Measurements from ENCODE around the gene GSTM3. TPM values are rescaled to one million over a fixed set of nuclear protein-coding genes. Genes with fewer than 3 reads are reported as not detected.

The GSTM3 gene
- total RNA-seq, 2 donors from 2014 or later, result 5.5 to 10.3 TPM

DNA sequence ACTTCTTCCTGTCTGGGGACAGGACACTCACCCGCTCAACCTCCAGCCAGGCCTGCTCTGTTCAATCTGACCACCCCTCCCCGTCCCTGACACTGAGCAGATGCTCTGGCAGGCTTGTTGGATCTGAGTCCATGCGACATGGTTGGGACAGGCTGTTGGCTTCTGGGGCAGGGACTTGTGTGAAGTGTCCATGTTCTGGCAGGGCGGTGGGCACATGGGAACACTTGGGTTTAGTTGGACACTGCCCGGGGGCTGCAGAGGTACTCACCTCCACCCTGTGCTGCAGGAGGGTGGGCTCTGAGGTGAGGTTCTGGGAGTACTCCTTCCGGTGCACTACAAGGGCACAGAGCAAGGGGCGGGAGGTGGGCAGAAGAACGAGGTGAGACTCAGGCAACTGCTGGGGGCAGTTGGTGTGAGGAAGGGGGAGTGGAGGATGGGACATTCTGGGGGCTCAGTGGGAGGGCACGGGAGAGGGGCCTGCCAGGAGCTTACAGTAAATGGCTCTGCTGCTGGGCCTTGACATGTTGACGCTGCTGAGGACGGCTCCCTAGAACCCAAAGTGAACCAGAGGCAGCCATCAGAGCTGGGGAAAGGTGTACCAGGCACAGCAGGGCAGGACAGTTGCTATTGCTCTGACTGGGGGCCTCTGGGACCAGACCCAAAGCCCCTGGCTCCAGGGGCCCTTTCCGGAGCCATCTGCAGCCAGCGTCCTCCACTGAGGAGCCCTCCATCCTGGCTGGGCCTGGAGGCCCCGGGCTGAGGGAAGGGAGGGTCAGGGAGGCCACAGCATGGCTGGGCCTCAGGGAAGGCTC, 20.6 kb upstream of the GSTM3 start:
- no peak overlapping the region for H3K4me3 Mint-ChIP-seq
- H3K27me3 ChIP-seq (ENCODE audit: control insufficient read depth, insufficient read depth, low read length, poor library complexity, severe bottlenecking), result no peaks in the 10 kb centered on the region
- H3K36me3 ChIP-seq (ENCODE audit: control insufficient read depth, insufficient read depth, low read length), result no peaks in the 10 kb centered on the region
- H3K27me3 Mint-ChIP-seq (ENCODE audit: insufficient read depth), result no peaks in the 10 kb centered on the region
- no peaks in the 10 kb centered on the region for H3K4me1 Mint-ChIP-seq
- H3K36me3 Mint-ChIP-seq (ENCODE audit: low read depth), result no peaks in the 10 kb centered on the region
- no peak overlapping the region for H3K27ac Mint-ChIP-seq
- WGBS, 2 experiments (ENCODE audit: insufficient coverage in 1 of 2, insufficient read length in 1 of 2), result 88 to 89% methylated on average over 9 to 14 of the region's 14 CpGs
- H3K27ac ChIP-seq (ENCODE audit: low read depth, low read length), result no peak overlapping the region
- no peak overlapping the region for H3K9ac ChIP-seq (ENCODE audit: extremely low read depth, low read length, poor library complexity, severe bottlenecking)
- H3K9me3 ChIP-seq (ENCODE audit: control insufficient read depth, low read length), result no peaks in the 10 kb centered on the region
- no peak for DNase-seq
- H3K4me3 ChIP-seq (ENCODE audit: low read length), result no peak overlapping the region
- TF ChIP-seq, protein P1, sequence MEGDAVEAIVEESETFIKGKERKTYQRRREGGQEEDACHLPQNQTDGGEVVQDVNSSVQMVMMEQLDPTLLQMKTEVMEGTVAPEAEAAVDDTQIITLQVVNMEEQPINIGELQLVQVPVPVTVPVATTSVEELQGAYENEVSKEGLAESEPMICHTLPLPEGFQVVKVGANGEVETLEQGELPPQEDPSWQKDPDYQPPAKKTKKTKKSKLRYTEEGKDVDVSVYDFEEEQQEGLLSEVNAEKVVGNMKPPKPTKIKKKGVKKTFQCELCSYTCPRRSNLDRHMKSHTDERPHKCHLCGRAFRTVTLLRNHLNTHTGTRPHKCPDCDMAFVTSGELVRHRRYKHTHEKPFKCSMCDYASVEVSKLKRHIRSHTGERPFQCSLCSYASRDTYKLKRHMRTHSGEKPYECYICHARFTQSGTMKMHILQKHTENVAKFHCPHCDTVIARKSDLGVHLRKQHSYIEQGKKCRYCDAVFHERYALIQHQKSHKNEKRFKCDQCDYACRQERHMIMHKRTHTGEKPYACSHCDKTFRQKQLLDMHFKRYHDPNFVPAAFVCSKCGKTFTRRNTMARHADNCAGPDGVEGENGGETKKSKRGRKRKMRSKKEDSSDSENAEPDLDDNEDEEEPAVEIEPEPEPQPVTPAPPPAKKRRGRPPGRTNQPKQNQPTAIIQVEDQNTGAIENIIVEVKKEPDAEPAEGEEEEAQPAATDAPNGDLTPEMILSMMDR (conservative IDR thresholded peaks at IDR 0.05), result no peak
- H3K4me1 ChIP-seq (ENCODE audit: control insufficient read depth, insufficient read depth, low read length), result no peaks in the 10 kb centered on the region
- H3K9me3 Mint-ChIP-seq, result no peaks in the 10 kb centered on the region

DNA sequence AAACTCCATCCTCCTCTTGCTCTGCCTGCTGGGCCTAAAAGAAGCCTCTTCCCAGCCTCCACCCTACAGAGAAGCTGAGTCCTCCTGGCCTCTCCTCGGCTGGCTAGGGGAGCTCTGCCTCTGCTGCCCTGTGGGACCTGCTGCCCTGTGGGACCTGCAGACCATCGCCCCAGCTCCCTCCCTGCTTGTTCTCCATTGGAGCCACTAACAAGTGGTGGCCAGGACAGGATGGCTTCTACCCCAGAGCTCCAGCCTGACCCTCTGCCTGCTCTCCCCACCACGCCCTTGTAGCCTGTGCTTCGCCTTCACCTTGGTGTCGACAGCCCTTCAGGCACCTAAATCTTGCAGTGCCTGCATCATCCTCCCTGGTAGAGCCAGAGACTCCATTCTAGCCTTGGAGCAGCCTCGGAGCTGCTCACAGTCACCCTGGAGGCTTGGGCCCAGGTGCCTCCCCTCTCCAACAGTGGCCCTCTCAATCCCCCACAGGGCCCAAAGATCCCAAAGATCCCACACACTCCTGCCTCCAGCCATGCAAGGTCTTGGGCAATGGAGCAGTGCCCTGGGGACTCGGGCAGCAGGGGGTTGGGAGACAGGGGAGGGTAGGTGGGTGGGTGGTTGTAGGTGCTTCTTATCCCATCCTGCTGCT, 19.9 kb upstream of the GSTM3 start:
- H3K27ac ChIP-seq (ENCODE audit: low read depth, low read length), result no peak overlapping the region
- Mint-ChIP-seq H3K4me3 (no peak overlapping the region), H3K36me3 (ENCODE audit: low read depth) (no peaks in the 10 kb centered on the region), H3K4me1 (no peaks in the 10 kb centered on the region), H3K27ac (no peak overlapping the region), H3K9me3 (no peaks in the 10 kb centered on the region), H3K27me3 (ENCODE audit: insufficient read depth) (no peaks in the 10 kb centered on the region)
- peak; percentile 27 for DNase-seq
- no peaks in the 10 kb centered on the region for H3K36me3 ChIP-seq (ENCODE audit: control insufficient read depth, insufficient read depth, low read length)
- no peaks in the 10 kb centered on the region for H3K4me1 ChIP-seq (ENCODE audit: control insufficient read depth, insufficient read depth, low read length)
- no peaks in the 10 kb centered on the region for H3K9me3 ChIP-seq (ENCODE audit: control insufficient read depth, low read length)
- no peak overlapping the region for H3K9ac ChIP-seq (ENCODE audit: extremely low read depth, low read length, poor library complexity, severe bottlenecking)
- 92% methylated on average over 6 to 7 of the region's 7 CpGs for WGBS, 2 experiments (ENCODE audit: insufficient coverage in 1 of 2, insufficient read length in 1 of 2)
- TF ChIP-seq, protein P1 (conservative IDR thresholded peaks at IDR 0.05), result no peak
- no peaks in the 10 kb centered on the region for H3K27me3 ChIP-seq (ENCODE audit: control insufficient read depth, insufficient read depth, low read length, poor library complexity, severe bottlenecking)
- H3K4me3 ChIP-seq (ENCODE audit: low read length), result no peak overlapping the region

DNA sequence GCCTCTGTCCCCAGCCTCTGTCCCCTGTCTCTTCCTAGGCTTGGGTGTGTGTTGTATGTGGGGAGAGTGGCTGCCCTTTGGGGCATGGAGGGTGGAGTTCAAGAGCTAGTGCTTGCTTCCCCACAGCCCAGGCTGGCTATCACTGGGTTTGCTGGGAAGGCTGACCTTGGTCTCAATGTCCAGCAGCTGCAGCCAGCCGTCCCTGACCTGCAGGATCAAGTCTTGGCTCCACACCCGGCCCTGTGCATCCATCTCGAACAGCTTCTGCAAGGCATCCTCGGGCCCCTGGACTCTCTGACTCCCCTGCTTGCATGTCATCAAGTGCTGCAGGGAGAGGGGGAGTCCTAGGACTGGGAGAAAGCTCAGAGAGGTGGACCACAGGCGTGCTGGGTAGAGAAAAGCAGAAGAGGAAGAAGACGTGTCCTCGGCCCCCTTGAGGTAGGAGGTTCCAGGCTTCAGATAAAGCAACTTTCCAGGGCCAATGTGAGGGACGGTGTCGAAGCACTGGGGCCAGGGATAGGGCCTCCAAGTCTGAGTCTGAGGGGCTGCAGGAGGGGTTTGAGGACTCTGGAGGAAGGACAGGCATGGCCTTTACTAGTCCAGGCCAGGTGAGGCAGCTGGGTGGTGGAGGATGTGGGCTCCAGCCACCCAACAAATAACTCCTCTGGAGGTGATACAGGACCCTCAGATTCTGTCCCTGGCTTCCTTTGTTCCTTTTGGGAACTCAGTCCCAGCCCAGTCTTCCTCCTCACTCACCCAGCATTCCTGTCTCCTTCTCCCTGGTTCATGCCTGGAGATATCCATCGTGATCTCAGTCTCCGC, 18.9 kb upstream of the GSTM3 start:
- H3K9ac ChIP-seq (ENCODE audit: extremely low read depth, low read length, poor library complexity, severe bottlenecking), result no peak overlapping the region
- H3K4me3 ChIP-seq (ENCODE audit: low read length), result no peak overlapping the region
- no peak overlapping the region for H3K4me3 Mint-ChIP-seq
- H3K36me3 ChIP-seq (ENCODE audit: control insufficient read depth, insufficient read depth, low read length), result no peaks in the 10 kb centered on the region
- DNase-seq, result peak; percentile 15
- H3K27me3 Mint-ChIP-seq (ENCODE audit: insufficient read depth), result peaks cover 1% of the 10 kb centered on the region
- H3K27me3 ChIP-seq (ENCODE audit: control insufficient read depth, insufficient read depth, low read length, poor library complexity, severe bottlenecking), result no peaks in the 10 kb centered on the region
- TF ChIP-seq, protein P1 (conservative IDR thresholded peaks at IDR 0.05), result no peak
- H3K9me3 Mint-ChIP-seq, result no peaks in the 10 kb centered on the region
- H3K4me1 ChIP-seq (ENCODE audit: control insufficient read depth, insufficient read depth, low read length), result no peaks in the 10 kb centered on the region
- H3K9me3 ChIP-seq (ENCODE audit: control insufficient read depth, low read length), result no peaks in the 10 kb centered on the region
- no peak overlapping the region for H3K27ac ChIP-seq (ENCODE audit: low read depth, low read length)
- no peaks in the 10 kb centered on the region for H3K4me1 Mint-ChIP-seq
- no peak overlapping the region for H3K27ac Mint-ChIP-seq
- H3K36me3 Mint-ChIP-seq (ENCODE audit: low read depth), result no peaks in the 10 kb centered on the region
- 93 to 95% methylated on average over 8 to 11 of the region's 11 CpGs for WGBS, 2 experiments (ENCODE audit: insufficient coverage in 1 of 2, insufficient read length in 1 of 2)
